GM12878 (cell line): ENCODE measurements around the gene SLC2A4RG. TPM values are rescaled to one million over a fixed set of nuclear protein-coding genes. Genes with fewer than 3 reads are reported as not detected.

ENCODE experiments used
- ATAC-seq: fragments of 200-7000 bp; cut with Tn5 transposase; 3 replicates; pipeline ENCODE4 v1.9.1; 2020; ENCODE audit warnings: mild to moderate bottlenecking, moderate library complexity
- BruUV-seq: library from RNA; stranded (reverse); fragments of 400-500 nt; replicated peaks from 2 replicates; lab custom pipeline; 2021; lab: Mats Ljungman, UMichigan
- CTCF ChIA-PET: fragments of 300-600 bp; sonication (Branson Sonifier 250); formaldehyde crosslinking; extraction: SDS; loops from one replicate; lab custom pipeline; 2021; ENCODE audit warnings: inconsistent platforms; lab: Yijun Ruan, JAX
- POLR2A ChIA-PET: fragments of 350-600 bp; formaldehyde crosslinking; extraction: SDS; loops from one replicate; lab custom pipeline; 2021; ENCODE audit warnings: inconsistent platforms; lab: Charles Lee
- RAD21 ChIA-PET: fragments of 300-600 bp; sonication (Branson Sonifier 250); formaldehyde crosslinking; loops from one replicate; lab custom pipeline; 2023; ENCODE audit warnings: antibody characterized with exemption; ENCODE audit not compliant: unreplicated experiment; lab: Charles Lee
- SMC1A ChIA-PET: fragments of 300-600 bp; sonication (Branson Sonifier 250); formaldehyde crosslinking; loops from one replicate; lab custom pipeline; 2023; ENCODE audit not compliant: unreplicated experiment, uncharacterized antibody; lab: Charles Lee
- DNase-seq: peaks from one replicate; pipeline ENCODE4 v3.0.0-alpha.2; 2011; ENCODE audit warnings: low read depth, low spot score
- FAIRE-seq: peaks from 3 replicates; lab custom pipeline; 2011; peaks lifted over from hg19 to GRCh38; lab: Jason Lieb, UNC
- H2AFZ ChIP-seq: 2 replicates; pipeline ENCODE4 v1.6.0; 2011; ENCODE audit warnings: low read depth, low read length, control low read depth; ENCODE audit not compliant: control insufficient read depth
- H3K27ac ChIP-seq: 2 replicates; pipeline ENCODE4 v1.5.1; 2011; ENCODE audit warnings: control low read depth; ENCODE audit not compliant: control insufficient read depth, insufficient read depth
- H3K27me3 ChIP-seq, 2 experiments: replicated peaks in 1 of 2; 2 replicates each; pipeline versions ENCODE4 v1.6.0 to v1.6.1; 2011; ENCODE audit warnings: low read length in 1 of 2; ENCODE audit not compliant: control insufficient read depth in 2 of 2, insufficient read depth in 2 of 2
- H3K36me3 ChIP-seq, 2 experiments: 2 replicates each; pipeline ENCODE4 v1.5.1; 2011; ENCODE audit warnings: low read length in 1 of 2; ENCODE audit not compliant: control insufficient read depth in 2 of 2, insufficient read depth in 2 of 2
- H3K4me1 ChIP-seq: 2 replicates; pipeline ENCODE4 v1.6.1; 2011; ENCODE audit warnings: mild to moderate bottlenecking, low read length, moderate library complexity, mixed read lengths; ENCODE audit not compliant: control insufficient read depth, insufficient read depth
- H3K4me2 ChIP-seq: 2 replicates; pipeline ENCODE4 v1.6.0; 2011; ENCODE audit warnings: control low read depth; ENCODE audit not compliant: control insufficient read depth, insufficient read depth
- H3K4me3 ChIP-seq: fragments of 200-600 bp; sonication (generic); 2 replicates; pipeline ENCODE4 v1.5.1; 2016
- H3K79me2 ChIP-seq: 2 replicates; pipeline ENCODE4 v1.6.0; 2011; ENCODE audit warnings: low read length; ENCODE audit not compliant: control insufficient read depth, insufficient read depth
- H3K9ac ChIP-seq: 2 replicates; pipeline ENCODE4 v1.8.0; 2011; ENCODE audit warnings: low read length, control low read depth, mixed read lengths; ENCODE audit not compliant: control insufficient read depth, insufficient read depth
- H3K9me3 ChIP-seq: replicated peaks from 3 replicates; pipeline ENCODE4 v1.5.1; 2011; ENCODE audit warnings: mild to moderate bottlenecking, low read length; ENCODE audit not compliant: control insufficient read depth, insufficient read depth
- H4K20me1 ChIP-seq: 2 replicates; pipeline ENCODE4 v1.6.0; 2011; ENCODE audit not compliant: control insufficient read depth, insufficient read depth
- BCL11A ChIP-seq: IDR thresholded peaks from 2 replicates; pipeline ENCODE4 v1.6.1; 2011; ENCODE audit warnings: low read depth, low read length
- E2F8 ChIP-seq: fragments of 450-650 bp; IDR thresholded peaks from 2 replicates; pipeline ENCODE4 v1.6.1; 2018; ENCODE audit warnings: mild to moderate bottlenecking, low read depth, moderate library complexity; ENCODE audit not compliant: partially characterized antibody
- POLR2A ChIP-seq: IDR thresholded peaks from 2 replicates; pipeline ENCODE4 v1.6.1; 2011; ENCODE audit warnings: low read depth, mild to moderate bottlenecking, low read length
- SRF ChIP-seq, 2 experiments: IDR thresholded peaks; 2 replicates each; pipeline ENCODE4 v1.6.1; 2011; ENCODE audit warnings: low read depth in 2 of 2, low read length in 2 of 2, mild to moderate bottlenecking in 1 of 2, moderate library complexity in 1 of 2
- WGBS: methylation state at CpG from one replicate; pipeline ENCODE4 v1.1.6; 2016; ENCODE audit warnings: low lambda C conversion rate; ENCODE audit not compliant: insufficient replicate concordance, insufficient coverage; ENCODE audit errors: missing lambda C conversion rate; 5-methylcytosine and 5-hydroxymethylcytosine counted together
- in situ Hi-C: fragments of 300-500 bp; cut with MboI; formaldehyde crosslinking; loops from 9 replicates; pipeline ENCODE4 v1.14.3; 2018; ENCODE audit warnings: mixed read lengths
- intact Hi-C: fragments of 100-400 bp; cut with micrococcal nuclease; formaldehyde crosslinking; loops from one replicate; pipeline ENCODE4 v1.14.2; 2022; ENCODE audit not compliant: unreplicated experiment
- polyA plus RNA-seq, 11 experiments: library from polyadenylated mRNA; depleted of rRNA in 4 of 11; unstranded in 6 of 11; stranded (reverse) in 5 of 11; fragments of >200 nt; fragmentation: Nextera tagmentation in 4 of 11; fragmentation: Illumina TruSeq in 1 of 11; extraction: Ambion mirVana in 4 of 11; extraction: Trizol in 1 of 11; gene quantifications; 1 replicate in 1 of 11; 2 replicates in 10 of 11; pipeline versions ENCODE4 v1.2.1 to v1.2.3, GENCODE V29; 2011 to 2016; ENCODE audit warnings: inconsistent platforms in 2 of 11, missing spikeins in 2 of 11, low read depth in 1 of 11
- total RNA-seq, 4 experiments: library from RNA; depleted of rRNA in 3 of 4; stranded (reverse); fragments of >200 nt in 3 of 4; fragmentation: Illumina TruSeq in 1 of 4; extraction: Trizol in 1 of 4; gene quantifications; 2 replicates each; pipeline versions ENCODE4 v1.2.1 to v1.2.3, GENCODE V29; 2013 to 2021

SLC2A4RG gene
- total and polyA plus RNA-seq, 10 of the 15 experiments (the other 5 are each of a cell fraction or from before 2014, with no cell fraction given) = 0.34 to 65.9 (median 13.3) TPM

- WGBS = 88% methylated on average over 6 of the region's 6 CpGs
- intact Hi-C loops (no loop called here), in situ Hi-C loops (loop anchor here (5.0 kb wide), 1 partner anchor 153 kb away; no protein-coding TSS in a partner anchor)
- Histone ChIP-seq H3K9me3 (no peaks in the 10 kb centered on the region), H3K27me3 (no peaks in the 10 kb centered on the region), H4K20me1 (no peaks in the 10 kb centered on the region), H3K36me3 (peaks cover 5 to 10% of the 10 kb centered on the region in 2 experiments; a peak in 3 of 4 replicates), H3K9ac (no peak overlapping the region), H3K4me2 (no peak overlapping the region), H3K4me3 (no peak overlapping the region), H3K4me1 (peaks cover 13% of the 10 kb centered on the region), H2AFZ (no peak overlapping the region), H3K79me2 (peaks cover 35% of the 10 kb centered on the region), H3K27ac (no peak overlapping the region)
- DNase-seq (no peak), FAIRE-seq (no peak), ATAC-seq (no peak)
- ChIA-PET SMC1A (no interaction called here), CTCF (interaction anchor here (0.6 kb wide), 1 partner anchor 367 kb away, joined by 3 read pairs; no protein-coding TSS in a partner anchor), POLR2A (no interaction called here), RAD21 (interaction anchor here (1.1 kb wide), 1 partner anchor 240 kb away, joined by 3 read pairs; no protein-coding TSS in a partner anchor)
- BruUV-seq = no TSS peak
- TF ChIP-seq POLR2A = peak; percentile 49; the same call in 1 of the 2 replicates
- TF ChIP-seq BCL11A = no peak
Observed at GRCh38 chr20:63704749-63705117, 34.8 kb upstream of the SLC2A4RG start.

GRCh38 chr20:63705232-63706026 is 34.1 kb upstream of the SLC2A4RG start:
- no TSS peak for BruUV-seq
- no peak overlapping the region for H3K9ac ChIP-seq
- in situ Hi-C loops = loop anchor here (5.0 kb wide), 1 partner anchor 152 kb away; no protein-coding TSS in a partner anchor
- 69% methylated on average over 8 of the region's 8 CpGs for WGBS
- H3K36me3 ChIP-seq = peaks cover 5 to 12% of the 10 kb centered on the region in 2 experiments
- H4K20me1 ChIP-seq = no peaks in the 10 kb centered on the region
- FAIRE-seq = no peak
- H3K79me2 ChIP-seq = peaks cover 39% of the 10 kb centered on the region
- no peak overlapping the region for H3K4me3 ChIP-seq
- ChIA-PET RAD21 (interaction anchor here (1.2 kb wide), 1 partner anchor 31 kb away, joined by 3 read pairs; the partner anchor contains the start of gene LIME1), POLR2A (interaction anchor here (1.5 kb wide), 1 partner anchor 31 kb away, joined by 6 read pairs; the partner anchor contains the start of gene LIME1), CTCF (interaction anchor here (0.6 to 3.1 kb wide), 6 partner anchors 49 to 159 kb away, joined by 3 to 26 read pairs (median 4); partner anchors contain the start of gene TPD52L2), SMC1A (interaction anchor here (0.8 to 1.0 kb wide), 3 partner anchors 31 to 167 kb away, joined by 3 to 4 read pairs (median 3); partner anchors contain the start of gene LIME1)
- H2AFZ ChIP-seq = no peak overlapping the region
- H3K27me3 ChIP-seq = no peaks in the 10 kb centered on the region
- H3K9me3 ChIP-seq = no peaks in the 10 kb centered on the region
- no peak for ATAC-seq
- peak overlapping the region; percentile 87; the same call in 1 of the 2 replicates for H3K4me2 ChIP-seq
- DNase-seq = no peak
- TF ChIP-seq POLR2A = 0 out of 2 replicates have a peak, but pooled peaks have one; percentile 1
- no peak for TF ChIP-seq SRF (IDR thresholded peaks at IDR 0.05; ENCODE audit: low read depth in 2 of 2, low read length in 2 of 2)
- TF ChIP-seq E2F8 = no peak
- intact Hi-C loops = loop anchor here (2.0 kb wide), 4 partner anchors 31 to 251 kb away; partner anchors contain the start of genes LIME1, TPD52L2 and UCKL1
- H3K4me1 ChIP-seq = peaks cover 12% of the 10 kb centered on the region
- no peak overlapping the region for H3K27ac ChIP-seq
